NCI-H1417 (cell line): ENCODE results near the gene UTY.
"Not testable (repeated sequence)": the region's sequence is repeated elsewhere in the genome, so short reads cannot be mapped to it uniquely, and the experiment has no call there.

Experiments used
- DNase-seq, 3 experiments: peaks; one replicate each; lab custom pipeline; 2025; lab: John Stamatoyannopoulos, UW

Gene UTY

DNA sequence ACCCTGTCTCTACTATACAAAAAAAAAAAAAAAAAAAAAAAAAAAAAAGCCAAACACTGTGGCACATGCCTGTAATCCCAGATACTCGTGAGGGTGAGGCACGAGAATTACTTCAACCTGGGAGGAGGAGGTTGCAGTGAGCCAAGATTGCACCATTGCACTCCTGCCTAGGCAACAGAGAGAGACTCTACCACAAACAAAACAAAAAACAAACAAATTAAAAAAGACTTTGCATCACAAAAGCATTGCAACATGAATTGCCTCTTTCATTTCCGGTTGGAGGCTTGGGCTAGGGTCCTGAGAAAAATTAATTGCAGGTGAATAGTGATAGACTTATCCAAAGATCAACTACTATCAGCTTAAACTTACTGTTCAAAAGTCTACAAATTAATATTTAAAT, 180.4 kb downstream of the UTY start:
- DNase-seq: no peak

DNA sequence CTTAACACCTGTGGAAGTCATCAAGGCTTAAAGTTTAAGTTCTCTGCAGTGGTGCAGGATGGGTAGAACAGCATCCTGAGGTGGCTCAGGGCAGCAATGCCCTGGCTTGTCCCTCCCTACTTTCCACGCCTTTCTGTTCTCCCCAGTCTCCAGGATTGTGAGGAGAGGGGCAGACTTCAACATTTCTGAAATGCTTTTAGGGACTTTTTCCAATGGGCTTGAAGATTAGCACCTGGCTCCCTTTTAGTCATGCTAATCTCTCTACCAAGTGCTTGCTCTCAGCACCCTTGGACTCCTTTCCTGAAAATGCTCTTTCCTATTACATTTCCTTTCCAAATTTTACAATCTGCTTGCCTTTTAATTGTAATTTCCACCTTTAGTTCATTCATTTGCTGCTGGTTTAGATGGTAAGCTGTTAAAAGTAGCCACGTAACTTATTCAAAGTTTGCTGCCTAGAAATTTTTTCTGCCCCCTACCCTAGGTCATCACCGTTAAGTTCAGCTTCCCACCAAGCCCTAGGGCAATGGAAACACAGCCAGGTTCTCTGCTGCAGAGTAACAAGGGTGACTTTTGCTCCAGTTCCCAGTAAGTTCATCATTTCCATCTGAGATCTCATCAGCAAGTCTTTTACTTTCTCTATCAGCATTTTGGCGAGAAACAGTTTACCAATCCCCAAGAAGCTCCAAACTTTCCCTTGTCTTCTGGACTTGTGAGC, 183.5 kb downstream of the UTY start:
- no peak for DNase-seq

DNA sequence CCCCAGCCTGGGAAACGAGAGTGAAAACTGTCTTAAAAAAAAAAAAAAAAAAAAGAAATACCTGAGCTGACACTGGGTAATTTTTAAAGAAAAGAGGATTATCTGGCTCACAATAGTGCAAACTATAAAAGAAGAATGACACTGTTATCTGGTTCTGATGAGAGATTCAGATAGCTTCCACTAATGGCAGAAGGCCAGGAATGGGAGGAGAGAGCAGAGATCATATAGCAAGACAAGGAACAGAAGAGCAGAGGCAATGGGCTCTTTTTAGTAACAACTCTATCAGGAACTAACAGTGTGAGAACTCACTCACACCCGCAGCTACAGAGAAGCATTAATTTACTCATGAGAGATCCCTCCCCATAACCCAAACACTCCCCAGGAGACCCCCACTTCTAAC, 184.8 kb downstream of the UTY start:
- no peak for DNase-seq

DNA sequence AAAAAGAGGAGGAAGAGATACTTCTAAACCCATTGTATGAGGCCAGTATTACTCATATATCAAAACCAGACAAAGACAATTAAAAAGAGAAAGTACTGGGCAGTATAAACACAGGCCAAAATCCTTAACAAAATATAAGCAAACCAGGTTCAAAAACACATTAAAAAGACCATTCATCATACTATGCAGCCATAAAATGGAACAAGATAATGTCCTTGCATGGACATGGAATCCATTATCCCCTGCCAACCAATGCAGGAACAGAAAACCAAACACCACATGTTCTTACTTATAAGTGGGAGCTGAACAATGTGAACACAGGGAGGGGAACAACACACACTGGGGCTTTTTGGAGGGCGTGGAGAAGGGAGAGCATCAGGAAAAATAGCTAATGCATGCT, 188.6 kb downstream of the UTY start:
- no peak for DNase-seq

- DNase-seq: not testable (repeated sequence)
These were observed 197.4 kb downstream of the UTY start for GRCh38 chrY:13282151-13283054.

DNA sequence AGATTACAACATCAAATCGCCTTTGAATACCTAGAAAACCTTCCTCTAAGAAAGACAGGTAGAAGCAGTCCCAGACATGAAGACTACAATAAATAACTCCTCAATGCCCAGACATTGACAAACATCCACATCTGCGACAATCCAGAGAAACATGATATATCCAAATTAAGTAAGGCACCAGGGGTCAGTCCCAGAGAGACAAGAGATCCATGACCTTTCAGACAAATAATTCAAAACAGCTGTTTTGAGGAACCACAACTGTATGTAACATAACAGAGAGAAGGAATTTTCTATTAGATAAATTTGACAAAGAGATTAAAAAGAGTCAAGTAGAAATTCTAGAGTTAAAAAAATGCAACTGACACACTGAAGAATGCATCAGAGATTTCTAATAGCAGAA, 200.3 kb downstream of the UTY start:
- no peak for DNase-seq

GRCh38 chrY:13271706-13272105, 208.1 kb downstream of the UTY start:
- DNase-seq: no peak

- DNase-seq: not testable (repeated sequence)
These were observed 225.8 kb downstream of the UTY start for GRCh38 chrY:13253941-13254440.

DNA sequence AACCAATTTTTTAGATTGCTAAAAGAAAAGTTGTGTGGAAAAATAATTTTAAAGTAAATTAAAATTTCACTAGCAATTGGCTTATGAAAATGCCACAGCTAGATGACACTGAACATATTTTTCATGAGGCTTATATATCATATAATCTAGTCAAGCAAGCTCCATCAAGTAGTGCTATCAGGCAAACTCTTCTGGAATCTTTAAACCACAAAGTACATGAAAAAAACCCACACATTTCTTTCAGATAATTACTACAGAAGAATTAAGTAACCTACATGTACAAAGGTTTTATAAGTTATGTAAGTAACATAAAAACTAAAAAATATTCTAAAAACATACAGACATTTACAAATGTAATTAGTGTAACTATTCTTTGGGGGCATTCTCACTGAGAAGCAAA, 229.4 kb downstream of the UTY start:
- no peak for DNase-seq

DNA sequence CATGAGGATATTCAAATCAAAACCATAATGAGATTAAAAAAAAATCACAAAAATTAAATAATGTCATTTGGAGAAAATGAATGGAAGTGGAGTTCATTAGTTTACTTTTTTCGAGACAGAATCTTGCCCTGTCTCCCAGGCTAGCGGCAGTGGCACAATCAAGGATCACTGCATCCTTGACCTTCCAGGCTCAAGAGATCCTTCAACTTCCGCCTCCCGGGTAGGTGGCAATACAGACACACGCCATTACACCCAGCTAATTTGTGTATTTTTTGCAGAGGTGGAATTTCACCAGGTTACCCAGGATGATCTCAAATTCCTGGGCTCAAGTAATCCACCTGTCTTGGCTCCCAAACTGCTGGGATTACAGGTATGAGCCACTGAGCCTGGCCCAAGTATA, 236.1 kb downstream of the UTY start:
- no peak for DNase-seq

DNA sequence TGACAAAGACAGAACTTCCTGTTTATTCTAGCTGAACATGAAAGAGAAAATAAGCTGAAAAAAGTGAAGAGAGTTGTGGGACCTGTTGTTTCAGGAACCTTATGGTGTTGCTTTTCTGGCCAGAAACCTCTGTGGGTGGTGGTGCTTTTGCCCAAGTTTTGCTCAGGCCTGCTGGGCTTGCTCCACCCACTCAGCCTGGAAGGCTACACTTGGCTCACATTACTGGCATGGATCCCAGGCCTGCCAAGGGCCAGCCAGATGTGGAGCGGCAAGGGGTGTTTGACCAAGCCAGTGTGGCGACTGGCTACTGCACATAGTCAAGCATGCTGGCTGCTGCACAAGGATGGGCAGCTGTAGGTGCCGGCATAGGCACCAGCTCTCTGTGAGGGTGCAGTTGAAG, 245.9 kb downstream of the UTY start:
- DNase-seq: no peak

DNA sequence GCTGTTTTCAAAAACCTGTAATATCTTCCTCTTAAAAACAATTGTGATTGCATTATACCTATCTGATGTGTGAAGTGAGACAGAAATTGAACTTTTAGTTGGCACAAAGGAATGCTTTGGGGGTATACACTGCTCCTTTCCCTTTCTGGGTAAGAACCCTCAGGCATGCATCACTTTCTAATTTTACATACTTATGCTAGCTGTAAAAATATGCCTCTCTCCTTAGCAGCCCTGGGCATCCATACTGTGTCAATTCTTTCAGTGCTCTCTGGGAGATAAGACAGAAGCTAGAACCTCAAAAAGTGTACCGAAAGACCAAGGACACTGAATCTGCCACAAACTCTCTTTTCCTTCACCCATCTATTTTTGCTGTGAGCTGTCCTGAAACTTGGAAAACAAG, 246.7 kb downstream of the UTY start:
- no peak for DNase-seq

- no peak for DNase-seq
These were observed 252.4 kb downstream of the UTY start for GRCh38 chrY:13227354-13227953.

- DNase-seq: no peak
These were observed 268.7 kb downstream of the UTY start for GRCh38 chrY:13210961-13211646.

- DNase-seq: no peak
These were observed 274.6 kb downstream of the UTY start for GRCh38 chrY:13205214-13205613.
